Thyroid gland (tissue), 4 donors: ENCODE measurements around the gene ZDHHC9.

Experiments used
- POLR2A ChIP-seq, 2 donors: fragments of 450-650 bp; IDR thresholded peaks; one replicate each; pipeline ENCODE4 v1.6.1; 2017; ENCODE audit warnings: antibody characterized with exemption in 2 of 2, mild to moderate bottlenecking in 2 of 2, moderate library complexity in 1 of 2
- TF ChIP-seq, protein P1 (sequence below), 6 experiments: fragments of 200-600 bp in 3 of 6; fragments of 450-650 bp in 3 of 6; sonication (generic) in 3 of 6; IDR thresholded peaks; one replicate each; pipeline ENCODE4 v1.5.1; 2016 to 2019; ENCODE audit warnings: antibody characterized with exemption in 6 of 6, mild to moderate bottlenecking in 2 of 6, inconsistent platforms in 1 of 6, moderate library complexity in 1 of 6

DNA sequence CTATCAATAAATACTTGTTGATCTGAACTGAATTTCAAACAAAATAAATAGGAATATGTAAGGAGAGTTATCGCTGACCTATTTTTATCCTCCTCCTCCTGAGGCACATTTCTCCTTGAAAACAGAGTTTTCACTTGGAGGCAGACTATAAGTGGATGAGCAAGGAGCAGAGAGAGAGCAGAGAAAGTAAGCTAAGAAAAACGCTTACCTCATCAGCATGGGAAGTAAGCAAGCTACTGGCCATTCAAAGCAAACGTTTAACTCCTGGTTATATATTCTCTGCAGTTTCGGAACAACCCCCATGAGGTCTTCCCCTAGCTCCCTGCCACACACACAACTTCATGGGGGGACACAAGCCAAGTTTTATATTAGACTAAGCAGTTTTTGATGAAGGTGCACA, 13.2 kb downstream of the ZDHHC9 start:
- TF ChIP-seq, protein P1, sequence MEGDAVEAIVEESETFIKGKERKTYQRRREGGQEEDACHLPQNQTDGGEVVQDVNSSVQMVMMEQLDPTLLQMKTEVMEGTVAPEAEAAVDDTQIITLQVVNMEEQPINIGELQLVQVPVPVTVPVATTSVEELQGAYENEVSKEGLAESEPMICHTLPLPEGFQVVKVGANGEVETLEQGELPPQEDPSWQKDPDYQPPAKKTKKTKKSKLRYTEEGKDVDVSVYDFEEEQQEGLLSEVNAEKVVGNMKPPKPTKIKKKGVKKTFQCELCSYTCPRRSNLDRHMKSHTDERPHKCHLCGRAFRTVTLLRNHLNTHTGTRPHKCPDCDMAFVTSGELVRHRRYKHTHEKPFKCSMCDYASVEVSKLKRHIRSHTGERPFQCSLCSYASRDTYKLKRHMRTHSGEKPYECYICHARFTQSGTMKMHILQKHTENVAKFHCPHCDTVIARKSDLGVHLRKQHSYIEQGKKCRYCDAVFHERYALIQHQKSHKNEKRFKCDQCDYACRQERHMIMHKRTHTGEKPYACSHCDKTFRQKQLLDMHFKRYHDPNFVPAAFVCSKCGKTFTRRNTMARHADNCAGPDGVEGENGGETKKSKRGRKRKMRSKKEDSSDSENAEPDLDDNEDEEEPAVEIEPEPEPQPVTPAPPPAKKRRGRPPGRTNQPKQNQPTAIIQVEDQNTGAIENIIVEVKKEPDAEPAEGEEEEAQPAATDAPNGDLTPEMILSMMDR (IDR thresholded peaks at IDR 0.05): no peak
- no peak for TF ChIP-seq POLR2A (IDR thresholded peaks at IDR 0.05)
